Measurements from ENCODE around the gene RGS7.

- TF ChIP-seq, protein P1, sequence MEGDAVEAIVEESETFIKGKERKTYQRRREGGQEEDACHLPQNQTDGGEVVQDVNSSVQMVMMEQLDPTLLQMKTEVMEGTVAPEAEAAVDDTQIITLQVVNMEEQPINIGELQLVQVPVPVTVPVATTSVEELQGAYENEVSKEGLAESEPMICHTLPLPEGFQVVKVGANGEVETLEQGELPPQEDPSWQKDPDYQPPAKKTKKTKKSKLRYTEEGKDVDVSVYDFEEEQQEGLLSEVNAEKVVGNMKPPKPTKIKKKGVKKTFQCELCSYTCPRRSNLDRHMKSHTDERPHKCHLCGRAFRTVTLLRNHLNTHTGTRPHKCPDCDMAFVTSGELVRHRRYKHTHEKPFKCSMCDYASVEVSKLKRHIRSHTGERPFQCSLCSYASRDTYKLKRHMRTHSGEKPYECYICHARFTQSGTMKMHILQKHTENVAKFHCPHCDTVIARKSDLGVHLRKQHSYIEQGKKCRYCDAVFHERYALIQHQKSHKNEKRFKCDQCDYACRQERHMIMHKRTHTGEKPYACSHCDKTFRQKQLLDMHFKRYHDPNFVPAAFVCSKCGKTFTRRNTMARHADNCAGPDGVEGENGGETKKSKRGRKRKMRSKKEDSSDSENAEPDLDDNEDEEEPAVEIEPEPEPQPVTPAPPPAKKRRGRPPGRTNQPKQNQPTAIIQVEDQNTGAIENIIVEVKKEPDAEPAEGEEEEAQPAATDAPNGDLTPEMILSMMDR (IDR thresholded peaks at IDR 0.05 in 8 of 11, conservative IDR thresholded peaks at IDR 0.05 in 3 of 11) = no peak
- TF ChIP-seq POLR2A (IDR thresholded peaks at IDR 0.05) = no peak
These were observed 9.2 kb upstream of the RGS7 start for GRCh38 chr1:241366196-241366595.
